Activated CD4-positive, CD25-positive, alpha-beta regulatory T cell treated with anti-CD3 and anti-CD28 coated beads, Interleukin-2, amount 50 U/mL, for 24 hours (primary cell): ENCODE measurements around the gene CCNB1IP1.
"Not testable (repeated sequence)": the region's sequence is repeated elsewhere in the genome, so short reads cannot be mapped to it uniquely, and the experiment has no call there.

ENCODE experiments used
- ATAC-seq, 2 donors: fragments of 150-1000 bp; cut with Tn5 transposase; one replicate each; pipeline ENCODE4 v1.10.0; 2021; ENCODE audit warnings: mild to moderate bottlenecking in 1 of 2, moderate library complexity in 1 of 2

CCNB1IP1 gene

DNA sequence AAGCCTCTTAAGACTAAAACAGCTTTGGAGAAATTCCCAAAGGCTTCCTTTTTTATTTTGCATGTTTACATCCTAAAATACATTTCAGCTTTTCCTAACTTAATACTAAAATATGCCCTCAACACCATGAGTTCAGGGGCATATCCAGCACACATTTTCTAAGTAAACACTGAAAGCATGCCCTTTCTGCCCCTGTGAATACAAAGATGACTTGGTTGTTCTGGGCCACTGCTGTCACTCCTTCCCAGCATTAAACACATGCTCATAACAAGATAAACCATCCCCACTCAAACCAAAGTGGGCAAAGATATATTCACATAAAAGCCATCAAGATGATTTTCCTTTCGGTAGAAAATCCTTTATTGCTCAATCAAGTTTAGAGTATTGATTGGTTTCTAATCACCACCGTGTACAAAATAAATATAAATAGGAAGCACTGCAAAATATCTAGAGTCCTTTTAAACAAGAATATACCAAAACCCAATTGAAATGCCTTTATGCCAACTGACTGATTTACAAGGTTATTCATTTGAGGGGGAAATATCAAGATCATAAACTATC lies 1.9 kb downstream of the CCNB1IP1 start:
- no peak for ATAC-seq

DNA sequence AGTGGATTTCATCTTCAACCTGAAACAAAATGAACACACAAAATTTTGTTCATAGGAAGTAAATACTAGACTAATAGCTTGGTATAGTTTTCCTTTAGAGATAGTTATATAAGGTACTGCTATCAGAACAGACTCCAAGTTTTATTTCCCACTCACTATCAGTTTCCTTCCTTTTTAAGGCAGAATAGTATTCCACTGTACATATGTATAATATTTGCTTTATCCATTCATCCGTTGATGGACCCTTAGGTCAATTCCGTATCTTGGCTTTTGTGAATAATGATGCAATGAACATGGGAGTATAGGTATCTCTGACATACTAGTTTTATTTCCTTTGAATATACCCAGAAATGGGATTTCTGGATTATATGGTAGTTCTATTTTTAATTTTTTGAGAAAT lies 3.7 kb downstream of the CCNB1IP1 start:
- no peak for ATAC-seq

DNA sequence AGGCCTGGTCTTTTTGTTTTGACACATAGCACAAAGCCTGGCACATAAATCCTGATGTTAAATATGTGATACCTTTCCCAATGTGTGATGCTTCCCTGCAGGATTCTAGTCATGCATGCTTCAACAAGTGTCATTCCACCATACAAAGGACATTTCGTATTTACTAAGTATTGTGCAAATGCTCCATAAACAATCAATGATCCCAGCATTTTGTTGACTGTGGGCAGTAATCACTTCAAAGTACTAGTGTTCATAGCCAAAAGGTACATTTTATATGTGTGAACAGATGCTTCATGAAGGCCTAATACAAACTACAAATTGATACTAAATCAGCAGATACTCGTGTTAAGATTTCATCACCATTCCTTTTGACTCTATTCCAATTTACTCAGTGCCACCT lies 4.4 kb downstream of the CCNB1IP1 start:
- no peak for ATAC-seq

DNA sequence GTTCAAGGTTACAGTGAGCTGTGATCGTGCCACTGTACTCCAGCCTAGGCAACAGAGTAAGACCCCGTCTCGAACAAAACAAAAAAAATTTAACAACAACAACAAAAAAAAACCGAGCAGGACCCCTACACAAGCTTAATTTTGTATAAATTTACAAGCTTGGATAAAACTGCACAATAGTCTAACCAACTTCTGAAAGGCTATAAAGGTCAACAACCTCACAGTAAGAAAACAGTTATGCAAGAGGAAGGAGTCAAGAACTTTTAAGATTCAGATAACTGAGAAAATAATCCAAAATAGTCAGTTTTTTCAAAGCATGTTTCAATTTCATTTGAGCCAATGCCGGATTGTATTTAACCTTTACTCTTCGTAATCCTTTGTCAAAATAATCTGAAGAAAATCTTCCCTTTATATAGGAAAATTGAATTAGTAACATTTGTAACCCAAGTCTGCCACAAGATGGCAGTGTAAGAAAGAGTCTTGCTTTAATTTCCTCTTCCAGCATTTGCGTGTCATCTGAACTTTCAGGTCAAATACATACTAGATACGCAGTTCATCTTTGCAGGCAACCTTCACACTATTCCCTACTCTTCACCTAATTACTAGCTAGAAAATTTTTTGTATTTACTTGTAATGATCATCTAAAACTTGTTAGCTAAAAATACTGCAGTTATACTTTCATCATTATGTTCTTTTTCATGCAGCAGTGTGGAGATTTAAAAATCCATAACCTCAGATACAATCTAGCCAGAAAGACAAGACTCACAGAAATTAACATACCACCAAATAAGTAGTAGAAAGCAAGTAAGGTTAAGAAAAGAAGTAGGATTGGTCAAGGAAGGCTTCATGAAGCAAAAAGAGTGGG lies 5.8 kb downstream of the CCNB1IP1 start:
- peak in 1 of 2 donors; percentile 43 for ATAC-seq

DNA sequence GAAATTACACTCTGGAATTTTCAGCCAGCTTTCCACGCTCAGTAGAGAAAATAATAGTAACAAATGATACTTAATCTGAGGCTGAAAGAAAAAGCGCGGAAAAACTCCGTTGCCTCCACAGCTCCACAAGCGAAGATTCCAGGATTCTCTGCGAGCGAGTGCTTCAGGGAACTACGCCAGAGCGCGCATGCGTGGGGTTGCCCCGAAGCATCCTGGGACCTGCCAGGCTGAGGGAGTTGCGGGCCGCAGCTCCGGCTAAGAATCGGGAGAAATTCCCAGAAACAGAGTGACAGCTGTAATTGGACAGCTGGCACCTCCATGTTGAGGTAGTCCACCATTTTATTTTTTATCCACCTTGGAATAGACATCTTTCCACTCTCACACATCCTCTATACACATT lies 15.4 kb downstream of the CCNB1IP1 start:
- no peak for ATAC-seq

DNA sequence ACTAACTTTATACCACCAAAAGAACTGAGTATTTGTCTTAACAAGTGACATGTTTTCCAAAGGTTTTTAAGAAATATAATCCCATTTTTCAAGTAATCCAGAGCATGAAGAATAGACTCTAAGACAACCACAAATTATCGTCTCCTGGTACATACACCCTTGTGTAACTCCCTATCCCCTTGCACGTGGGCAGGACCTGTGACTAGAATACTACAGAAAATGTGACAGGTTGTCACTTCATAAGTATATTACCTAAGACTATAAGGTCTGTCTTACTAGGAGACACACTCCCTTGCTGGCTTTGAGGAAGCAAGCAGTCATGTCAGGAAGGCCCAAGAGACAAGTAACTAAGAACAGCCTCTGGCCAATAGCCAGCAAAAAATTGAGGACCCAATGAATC lies 19.1 kb downstream of the CCNB1IP1 start:
- no peak for ATAC-seq

DNA sequence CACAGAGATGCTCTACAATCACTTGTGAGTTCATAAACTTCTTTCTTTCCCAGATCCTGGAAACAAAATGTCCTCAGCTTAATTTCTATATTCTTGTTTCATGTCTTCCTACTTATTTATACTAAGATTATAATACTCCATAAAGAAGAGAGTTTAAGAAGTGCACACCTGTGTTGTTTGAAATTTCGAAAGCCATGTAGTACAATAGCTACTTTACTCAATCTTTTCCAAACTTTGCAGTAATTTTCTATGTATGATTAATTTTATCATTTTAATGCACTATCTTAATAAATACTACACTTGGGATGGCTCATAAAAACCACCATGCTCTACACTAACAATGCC lies 27.0 kb downstream of the CCNB1IP1 start:
- ATAC-seq = no peak

DNA sequence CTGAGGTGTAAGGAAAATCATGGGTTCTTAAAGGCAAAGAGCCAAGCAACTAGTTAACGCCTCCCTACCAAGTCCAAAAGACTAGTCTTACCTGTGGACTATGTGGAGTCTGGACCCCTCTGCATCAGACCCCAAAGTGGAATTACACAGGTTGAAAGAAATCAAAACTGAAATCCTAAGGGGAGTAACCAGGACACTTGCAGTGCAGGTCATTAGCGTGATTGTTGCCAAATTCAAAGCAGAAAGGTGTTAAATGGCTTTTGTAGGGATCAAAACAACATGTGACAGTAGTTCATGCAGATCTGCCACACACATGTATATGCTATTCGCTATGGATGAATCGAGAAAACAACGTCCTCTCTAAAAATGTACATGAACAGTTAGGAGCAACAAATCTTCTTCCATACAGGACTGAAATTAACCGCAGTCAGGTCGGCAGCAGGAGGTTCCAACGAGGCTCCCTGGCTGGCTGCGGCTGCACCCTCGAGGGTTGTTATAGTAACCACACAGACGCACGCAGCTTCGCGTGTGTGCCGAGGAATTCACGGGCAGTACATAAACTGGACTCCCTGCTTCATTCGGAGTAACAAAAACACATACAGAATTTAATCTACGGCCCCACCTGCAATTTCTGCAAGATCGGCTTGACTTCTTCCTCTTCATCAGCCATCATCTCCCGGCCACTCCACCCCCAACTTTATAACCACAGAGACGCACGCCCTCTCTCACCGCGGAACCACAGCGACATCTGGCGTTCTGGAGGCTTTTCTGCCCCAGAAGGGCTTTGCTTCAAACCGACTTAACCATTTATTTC lies 27.6 kb downstream of the CCNB1IP1 start, which contains the start of gene TTC5:
TSS of gene TTC5 (minus strand) at position 687 of the 814 bp plus-strand sequence. CDS start at position 673, 14 bp downstream.
- ATAC-seq = peak; percentile 92 to 97

DNA sequence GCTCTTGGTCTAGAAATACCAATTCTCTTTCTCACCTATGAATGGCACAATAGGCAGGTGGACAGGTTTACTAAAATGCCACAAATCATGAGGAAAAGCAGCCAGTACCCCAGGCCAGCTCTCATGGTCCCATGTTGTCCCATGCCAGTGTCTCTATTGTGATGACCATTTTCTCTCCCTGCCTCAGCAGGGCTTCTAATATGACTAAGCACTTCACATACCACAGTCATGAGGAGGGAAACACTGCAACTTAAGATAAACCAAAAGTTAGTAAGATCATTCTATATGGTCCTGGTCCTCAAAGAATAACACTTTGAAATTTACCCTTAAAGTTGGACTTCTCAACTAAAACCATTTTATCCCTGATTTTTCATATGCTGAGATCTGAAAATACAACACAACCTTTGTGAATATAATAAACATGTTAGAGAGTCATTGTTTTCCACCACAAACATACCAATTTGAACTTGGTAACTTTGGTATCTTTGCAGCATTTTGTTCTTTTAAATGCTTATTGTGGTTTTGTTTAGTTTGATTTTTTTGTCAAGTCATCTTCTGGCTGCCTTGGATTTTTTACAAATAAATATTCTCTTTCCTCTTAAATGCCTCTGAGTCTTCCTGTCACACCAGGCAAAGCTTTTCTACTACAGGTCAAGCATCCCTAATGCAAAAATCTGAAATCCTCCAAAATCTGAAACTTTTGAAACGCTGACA lies 30.9 kb downstream of the CCNB1IP1 start:
- no peak for ATAC-seq

DNA sequence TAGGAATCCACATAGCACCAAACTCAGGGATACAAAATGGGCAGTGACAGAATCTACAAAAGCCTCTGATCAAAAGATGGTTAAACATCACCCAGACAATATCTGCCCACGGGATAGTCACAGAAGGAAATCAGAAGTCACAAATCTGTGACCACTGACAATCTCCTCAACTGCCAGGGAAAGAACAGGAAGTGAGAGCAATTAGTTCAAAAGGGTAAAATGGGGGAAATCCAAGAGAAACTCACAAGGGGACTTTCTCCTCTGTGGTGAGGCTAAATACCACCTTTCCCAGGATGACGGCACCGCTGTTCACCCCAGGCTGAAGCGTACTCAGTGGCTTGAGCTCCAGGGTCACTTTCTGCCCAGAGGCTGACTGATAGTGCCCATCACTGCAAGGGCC lies 38.0 kb downstream of the CCNB1IP1 start:
- peak; percentile 35 to 48 for ATAC-seq

DNA sequence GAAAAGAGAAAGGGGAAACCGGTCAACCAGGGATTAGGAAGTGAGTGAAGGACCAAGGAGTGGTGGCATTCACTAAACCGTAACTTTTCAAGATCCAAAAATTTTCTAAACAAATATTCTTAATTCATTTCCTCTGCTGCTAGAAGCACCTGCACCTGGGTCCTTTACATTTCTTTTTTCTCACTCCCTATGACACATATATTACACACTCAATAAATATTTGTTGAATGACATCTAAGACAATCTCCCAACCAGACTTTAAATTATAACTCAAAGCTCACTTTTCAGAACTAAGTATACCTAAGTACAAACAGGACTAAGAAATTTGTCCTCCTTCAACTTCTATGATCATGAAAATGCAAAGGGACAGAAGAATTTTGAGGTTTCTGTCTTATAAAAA lies 38.4 kb downstream of the CCNB1IP1 start:
- ATAC-seq = no peak

DNA sequence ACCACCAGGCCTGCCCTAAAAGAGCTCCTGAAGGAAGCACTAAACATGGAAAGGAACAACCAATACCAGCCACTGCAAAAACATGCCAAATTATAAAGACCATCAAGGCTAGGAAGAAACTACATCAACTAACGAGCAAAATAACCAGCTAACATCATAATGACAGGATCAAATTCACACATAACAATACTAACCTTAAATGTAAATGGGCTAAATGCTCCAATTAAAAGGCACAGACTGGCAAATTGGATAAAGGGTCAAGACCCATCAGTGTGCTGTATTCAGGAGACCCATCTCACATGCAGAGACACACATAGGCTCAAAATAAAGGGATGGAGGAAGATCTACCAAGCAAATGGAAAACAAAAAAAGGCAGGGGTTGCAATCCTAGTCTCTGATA lies 51.1 kb downstream of the CCNB1IP1 start:
- ATAC-seq = not testable (repeated sequence)

DNA sequence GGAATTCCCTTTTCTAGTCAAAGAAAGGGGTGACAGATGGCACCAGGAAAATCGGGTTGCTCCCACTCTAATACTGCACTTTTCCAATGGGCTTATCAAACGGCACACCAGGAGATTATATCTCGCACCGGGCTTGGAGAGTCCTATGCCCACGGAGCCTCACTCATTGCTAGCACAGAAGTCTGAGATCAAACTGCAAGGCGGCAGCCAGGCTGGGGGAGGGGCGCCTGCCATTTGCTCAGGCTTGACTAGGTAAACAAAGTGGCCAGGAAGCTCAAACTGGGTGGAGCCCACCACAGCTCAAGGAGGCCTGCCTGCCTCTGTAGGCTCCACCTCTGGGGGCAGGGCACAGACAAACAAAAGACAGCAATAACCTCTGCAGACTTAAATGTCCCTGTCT lies 52.8 kb downstream of the CCNB1IP1 start:
- not testable (repeated sequence) for ATAC-seq

DNA sequence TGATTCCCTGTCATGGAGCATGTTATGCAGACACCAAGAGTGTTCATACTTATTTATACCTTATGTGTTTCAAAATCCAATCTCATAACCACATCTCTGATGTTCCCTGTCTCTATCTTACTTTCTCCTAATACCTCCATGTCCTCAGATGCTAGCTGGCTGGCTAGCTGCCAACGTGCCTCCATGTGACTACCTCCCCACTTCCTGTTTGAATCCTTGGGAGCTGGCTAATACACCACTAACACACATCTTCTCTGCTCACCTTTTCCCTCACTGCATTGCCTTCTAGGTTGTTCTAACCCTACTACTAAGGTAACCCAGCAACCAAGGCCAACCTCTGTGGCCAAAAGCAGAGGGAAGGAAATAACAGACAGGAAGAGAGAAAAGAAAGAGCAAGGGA lies 54.7 kb downstream of the CCNB1IP1 start:
- ATAC-seq = no peak

DNA sequence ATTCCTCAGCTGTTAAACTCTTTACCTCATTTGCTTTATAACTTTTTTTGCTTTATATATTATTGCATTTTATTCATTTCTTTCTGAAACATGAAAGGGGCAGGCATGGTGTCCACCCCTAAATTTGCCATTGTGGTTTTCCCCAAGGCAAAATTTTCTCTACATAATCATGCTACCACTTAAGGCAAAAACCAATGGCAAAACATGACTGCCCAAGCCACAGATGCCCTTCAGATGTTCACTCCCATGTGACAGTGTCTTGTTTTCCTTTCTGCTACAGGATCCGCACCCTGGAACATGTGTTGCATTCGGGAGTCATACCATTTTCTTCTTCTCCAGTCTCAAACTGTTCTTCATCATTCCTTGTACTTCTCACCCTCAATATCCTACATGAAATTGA lies 55.7 kb downstream of the CCNB1IP1 start:
- ATAC-seq = no peak

DNA sequence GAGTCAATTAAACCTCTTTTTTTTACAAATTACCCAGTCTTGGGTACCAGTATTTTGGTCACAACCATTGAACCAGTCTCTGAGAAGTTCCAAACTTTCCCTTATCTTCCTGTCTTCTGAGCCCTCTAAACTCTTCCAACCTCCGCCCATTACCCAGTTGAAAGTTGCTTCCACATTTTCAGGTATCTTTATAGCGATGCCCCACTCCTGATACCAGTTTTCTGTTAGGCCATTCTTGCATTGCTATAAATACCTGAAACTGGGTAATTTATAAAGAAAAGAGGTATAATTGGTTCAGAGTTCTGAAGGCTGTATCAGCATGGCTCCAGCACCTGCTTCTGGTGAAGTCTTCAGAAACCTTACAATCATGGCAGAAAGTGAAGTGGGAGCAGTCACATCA lies 59.0 kb downstream of the CCNB1IP1 start:
- no peak for ATAC-seq

DNA sequence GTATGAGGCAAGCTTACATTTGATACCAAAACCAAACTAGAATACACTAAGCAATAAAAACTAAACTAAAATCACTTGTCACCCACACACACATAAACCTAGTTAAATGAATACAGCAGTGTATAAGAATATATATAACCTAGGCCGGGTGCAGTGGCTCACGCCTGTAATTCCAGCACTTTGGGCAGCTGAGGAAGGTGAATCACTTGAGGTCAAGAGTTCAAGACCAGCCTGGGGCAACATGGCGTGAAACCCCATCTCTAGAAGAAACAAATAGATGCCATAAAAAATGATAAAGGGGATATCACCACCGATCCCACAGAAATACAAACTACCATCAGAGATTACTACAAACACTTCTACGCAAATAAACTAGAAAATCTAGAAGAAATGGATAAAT lies 68.7 kb downstream of the CCNB1IP1 start:
- ATAC-seq = not testable (repeated sequence)

DNA sequence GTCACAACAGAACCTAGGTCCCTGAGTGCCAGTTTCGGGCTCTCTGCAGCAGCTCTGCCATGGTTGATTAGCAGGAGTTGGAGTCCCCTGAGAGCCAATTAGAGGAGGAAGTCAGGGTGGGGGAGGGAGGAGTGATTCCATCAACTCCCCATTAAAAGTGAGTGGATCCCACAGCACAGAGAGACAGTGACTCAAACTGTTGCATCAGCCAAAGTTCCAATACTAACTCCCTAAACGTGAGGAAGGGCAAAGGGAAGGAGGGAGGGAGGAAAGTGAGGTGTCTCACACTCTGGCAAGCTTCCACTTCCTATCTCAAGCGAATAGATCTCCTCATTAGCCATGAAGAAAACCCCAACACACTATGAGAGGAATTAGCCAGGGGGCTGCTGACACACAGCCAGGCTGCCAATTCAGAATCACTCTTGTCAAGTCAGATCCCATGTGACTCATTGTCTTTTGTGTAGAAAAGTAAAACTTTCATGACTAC lies 70.4 kb downstream of the CCNB1IP1 start:
- ATAC-seq = no peak
